NB4 (cell line): ENCODE results near the gene EMCN.

ENCODE experiments used
- CTCF ChIP-seq: IDR thresholded peaks from one replicate; pipeline ENCODE4 v1.5.1; 2012; ENCODE audit warnings: low read depth, low read length
- POLR2A ChIP-seq: IDR thresholded peaks from 2 replicates; pipeline ENCODE4 v1.6.1; 2011; ENCODE audit warnings: mild to moderate bottlenecking; ENCODE audit not compliant: insufficient read length; ENCODE audit errors: extremely low read depth

GRCh38 chr4:100429616-100430015 is 88.2 kb downstream of the EMCN start:
- no peak for TF ChIP-seq CTCF
- TF ChIP-seq POLR2A = no peak
